GM12873 (cell line): ENCODE data around the gene MISP.

Experiments used
- CTCF ChIP-seq: IDR thresholded peaks from 2 replicates; pipeline ENCODE4 v1.5.1; 2012; ENCODE audit warnings: low read depth, mild to moderate bottlenecking, moderate library complexity, low read length, control low read depth; ENCODE audit not compliant: insufficient read depth; ENCODE audit errors: missing control alignments

Gene MISP

GRCh38 chr19:747432-748273, 3.3 kb upstream of the MISP start:
- no peak for TF ChIP-seq CTCF

GRCh38 chr19:748274-748598, 2.7 kb upstream of the MISP start:
- TF ChIP-seq CTCF = no peak

- TF ChIP-seq CTCF = no peak
Measured at GRCh38 chr19:749811-750210, 1.1 kb upstream of the MISP start.

- no peak for TF ChIP-seq CTCF
Measured at GRCh38 chr19:751501-752341, 809 bp downstream of the MISP start.

GRCh38 chr19:752652-753517, 2.0 kb downstream of the MISP start:
- TF ChIP-seq CTCF = no peak

GRCh38 chr19:754530-754929, 3.6 kb downstream of the MISP start:
- TF ChIP-seq CTCF = no peak

GRCh38 chr19:755063-755462, 4.2 kb downstream of the MISP start:
- no peak for TF ChIP-seq CTCF
